ENCODE measurements around the gene MSI2. TPM values are rescaled to one million over a fixed set of nuclear protein-coding genes. Genes with fewer than 3 reads are reported as not detected.

Gene MSI2
- total RNA-seq, 1 donor from 2014 or later = 67.9 TPM

GRCh38 chr17:57539529-57540301 is 283.4 kb downstream of the MSI2 start:
- Histone ChIP-seq H3K4me2 (ENCODE audit: low read length) (no peak overlapping the region), H3K4me3 (ENCODE audit: insufficient read depth, low read depth, low read length) (no peak overlapping the region), H2AFZ (ENCODE audit: low read depth, low read length) (no peak overlapping the region), H3K36me3 (ENCODE audit: insufficient read depth, low read length) (no peaks in the 10 kb centered on the region), H4K20me1 (ENCODE audit: insufficient read depth, low read length) (no peaks in the 10 kb centered on the region), H3K27ac (ENCODE audit: low read depth, low read length) (no peak overlapping the region), H3K9ac (ENCODE audit: low read length) (no peak overlapping the region), H3K9me3 (ENCODE audit: insufficient read depth, low read depth, low read length) (no peaks in the 10 kb centered on the region), H3K4me1 (ENCODE audit: insufficient read depth, low read length) (peaks cover 23% of the 10 kb centered on the region), H3K79me2 (ENCODE audit: insufficient read depth, low read length) (no peaks in the 10 kb centered on the region), H3K27me3 (ENCODE audit: insufficient read depth, low read length) (no peaks in the 10 kb centered on the region)
- H3K27ac Mint-ChIP-seq (ENCODE audit: unreplicated experiment) = no peak overlapping the region
- peaks cover 2% of the 10 kb centered on the region for H3K36me3 Mint-ChIP-seq (ENCODE audit: low read depth, unreplicated experiment)
- DNase-seq (ENCODE audit: low read depth) (no peak), FAIRE-seq (no peak)
- H3K27me3 Mint-ChIP-seq (ENCODE audit: low read depth, unreplicated experiment) = no peaks in the 10 kb centered on the region
- peaks cover 14% of the 10 kb centered on the region for H3K4me1 Mint-ChIP-seq (ENCODE audit: low read depth, unreplicated experiment)
- H3K9me3 Mint-ChIP-seq (ENCODE audit: unreplicated experiment) = no peaks in the 10 kb centered on the region
- no peak overlapping the region for H3K4me3 Mint-ChIP-seq (ENCODE audit: unreplicated experiment)
- TF ChIP-seq, protein P1, sequence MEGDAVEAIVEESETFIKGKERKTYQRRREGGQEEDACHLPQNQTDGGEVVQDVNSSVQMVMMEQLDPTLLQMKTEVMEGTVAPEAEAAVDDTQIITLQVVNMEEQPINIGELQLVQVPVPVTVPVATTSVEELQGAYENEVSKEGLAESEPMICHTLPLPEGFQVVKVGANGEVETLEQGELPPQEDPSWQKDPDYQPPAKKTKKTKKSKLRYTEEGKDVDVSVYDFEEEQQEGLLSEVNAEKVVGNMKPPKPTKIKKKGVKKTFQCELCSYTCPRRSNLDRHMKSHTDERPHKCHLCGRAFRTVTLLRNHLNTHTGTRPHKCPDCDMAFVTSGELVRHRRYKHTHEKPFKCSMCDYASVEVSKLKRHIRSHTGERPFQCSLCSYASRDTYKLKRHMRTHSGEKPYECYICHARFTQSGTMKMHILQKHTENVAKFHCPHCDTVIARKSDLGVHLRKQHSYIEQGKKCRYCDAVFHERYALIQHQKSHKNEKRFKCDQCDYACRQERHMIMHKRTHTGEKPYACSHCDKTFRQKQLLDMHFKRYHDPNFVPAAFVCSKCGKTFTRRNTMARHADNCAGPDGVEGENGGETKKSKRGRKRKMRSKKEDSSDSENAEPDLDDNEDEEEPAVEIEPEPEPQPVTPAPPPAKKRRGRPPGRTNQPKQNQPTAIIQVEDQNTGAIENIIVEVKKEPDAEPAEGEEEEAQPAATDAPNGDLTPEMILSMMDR (IDR thresholded peaks at IDR 0.05; ENCODE audit: insufficient read depth, low read depth, low read length) = no peak

GRCh38 chr17:57540596-57540995 is 284.3 kb downstream of the MSI2 start:
- no peaks in the 10 kb centered on the region for H3K27me3 ChIP-seq (ENCODE audit: insufficient read depth, low read length)
- FAIRE-seq (no peak), DNase-seq (ENCODE audit: low read depth) (no peak)
- no peaks in the 10 kb centered on the region for H3K9me3 Mint-ChIP-seq (ENCODE audit: unreplicated experiment)
- peaks cover 2% of the 10 kb centered on the region for H3K36me3 Mint-ChIP-seq (ENCODE audit: low read depth, unreplicated experiment)
- H3K9me3 ChIP-seq (ENCODE audit: insufficient read depth, low read depth, low read length) = no peaks in the 10 kb centered on the region
- no peak overlapping the region for H3K4me3 ChIP-seq (ENCODE audit: insufficient read depth, low read depth, low read length)
- H3K27me3 Mint-ChIP-seq (ENCODE audit: low read depth, unreplicated experiment) = no peaks in the 10 kb centered on the region
- no peak overlapping the region for H3K9ac ChIP-seq (ENCODE audit: low read length)
- no peak overlapping the region for H3K4me2 ChIP-seq (ENCODE audit: low read length)
- no peak overlapping the region for H3K4me3 Mint-ChIP-seq (ENCODE audit: unreplicated experiment)
- no peaks in the 10 kb centered on the region for H3K36me3 ChIP-seq (ENCODE audit: insufficient read depth, low read length)
- no peaks in the 10 kb centered on the region for H4K20me1 ChIP-seq (ENCODE audit: insufficient read depth, low read length)
- H2AFZ ChIP-seq (ENCODE audit: low read depth, low read length) = no peak overlapping the region
- no peak overlapping the region for H3K27ac ChIP-seq (ENCODE audit: low read depth, low read length)
- H3K27ac Mint-ChIP-seq (ENCODE audit: unreplicated experiment) = no peak overlapping the region
- peaks cover 14% of the 10 kb centered on the region for H3K4me1 Mint-ChIP-seq (ENCODE audit: low read depth, unreplicated experiment)
- TF ChIP-seq EZH2 (IDR thresholded peaks at IDR 0.05; ENCODE audit: insufficient read depth, low read length) = no peak
- TF ChIP-seq, protein P1 (IDR thresholded peaks at IDR 0.05; ENCODE audit: insufficient read depth, low read depth, low read length) = no peak
- peaks cover 25% of the 10 kb centered on the region for H3K4me1 ChIP-seq (ENCODE audit: insufficient read depth, low read length)
- H3K79me2 ChIP-seq (ENCODE audit: insufficient read depth, low read length) = no peaks in the 10 kb centered on the region

GRCh38 chr17:57541049-57541448 is 284.7 kb downstream of the MSI2 start:
- H3K27me3 Mint-ChIP-seq (ENCODE audit: low read depth, unreplicated experiment) = no peaks in the 10 kb centered on the region

More at GRCh38 chr17:57541049-57541448, 284.7 kb downstream of the MSI2 start:
- H3K79me2 ChIP-seq (ENCODE audit: insufficient read depth, low read length) = no peaks in the 10 kb centered on the region
- Mint-ChIP-seq H3K4me1 (ENCODE audit: low read depth, unreplicated experiment) (peaks cover 14% of the 10 kb centered on the region), H3K36me3 (ENCODE audit: low read depth, unreplicated experiment) (peaks cover 2% of the 10 kb centered on the region), H3K4me3 (ENCODE audit: unreplicated experiment) (no peak overlapping the region), H3K27ac (ENCODE audit: unreplicated experiment) (no peak overlapping the region), H3K9me3 (ENCODE audit: unreplicated experiment) (no peaks in the 10 kb centered on the region)
- FAIRE-seq (no peak), DNase-seq (ENCODE audit: low read depth) (no peak)
- H3K27me3 ChIP-seq (ENCODE audit: insufficient read depth, low read length) = no peaks in the 10 kb centered on the region
- no peak overlapping the region for H3K4me3 ChIP-seq (ENCODE audit: insufficient read depth, low read depth, low read length)
- no peaks in the 10 kb centered on the region for H4K20me1 ChIP-seq (ENCODE audit: insufficient read depth, low read length)
- peak overlapping the region; percentile 49 for H3K9ac ChIP-seq (ENCODE audit: low read length)
- H3K9me3 ChIP-seq (ENCODE audit: insufficient read depth, low read depth, low read length) = no peaks in the 10 kb centered on the region
- H3K36me3 ChIP-seq (ENCODE audit: insufficient read depth, low read length) = no peaks in the 10 kb centered on the region
- peak overlapping the region; percentile 74 for H3K4me2 ChIP-seq (ENCODE audit: low read length)
- no peak overlapping the region for H3K27ac ChIP-seq (ENCODE audit: low read depth, low read length)
- no peak overlapping the region for H2AFZ ChIP-seq (ENCODE audit: low read depth, low read length)
- TF ChIP-seq, protein P1 (IDR thresholded peaks at IDR 0.05; ENCODE audit: insufficient read depth, low read depth, low read length) = no peak
- no peak for TF ChIP-seq EZH2 (IDR thresholded peaks at IDR 0.05; ENCODE audit: insufficient read depth, low read length)
- peaks cover 25% of the 10 kb centered on the region for H3K4me1 ChIP-seq (ENCODE audit: insufficient read depth, low read length)
